Neural crest cell (in vitro differentiated cells): ENCODE measurements around the gene SMYD2. TPM values are rescaled to one million over a fixed set of nuclear protein-coding genes. Genes with fewer than 3 reads are reported as not detected.

Source experiments
- DNase-seq: peaks from one replicate; pipeline ENCODE4 v3.0.0; 2021; ENCODE audit warnings: low read depth, mixed read lengths, low spot score
- H3K27ac Mint-ChIP-seq: one replicate; pipeline ENCODE4 v1.8.0; 2021; ENCODE audit warnings: mild to moderate bottlenecking, mixed read lengths; ENCODE audit not compliant: unreplicated experiment
- H3K27me3 Mint-ChIP-seq: 2 replicates; pipeline ENCODE4 v1.8.0; 2021; ENCODE audit warnings: low read depth, mild to moderate bottlenecking, mixed read lengths
- H3K36me3 Mint-ChIP-seq: 2 replicates; pipeline ENCODE4 v1.8.0; 2021; ENCODE audit warnings: low read depth, mild to moderate bottlenecking, mixed read lengths
- H3K4me1 Mint-ChIP-seq: 2 replicates; pipeline ENCODE4 v1.8.0; 2021; ENCODE audit warnings: mixed read lengths
- H3K4me3 Mint-ChIP-seq: one replicate; pipeline ENCODE4 v1.8.0; 2021; ENCODE audit warnings: mild to moderate bottlenecking, mixed read lengths
- H3K9me3 Mint-ChIP-seq: 2 replicates; pipeline ENCODE4 v1.8.0; 2021; ENCODE audit warnings: mixed read lengths
- total RNA-seq: library from RNA; stranded (reverse); gene quantifications from 2 replicates; pipeline ENCODE4 v1.2.1, GENCODE V29; 2021
- TF ChIP-seq, protein P1 (sequence below): fragments of 200-600 bp; sonication (generic); conservative IDR thresholded peaks from 2 replicates; pipeline ENCODE4 v1.5.0; 2021; ENCODE audit warnings: antibody characterized with exemption, mild to moderate bottlenecking

The SMYD2 gene
- total RNA-seq, 1 donor from 2014 or later, result 59.3 TPM

DNA sequence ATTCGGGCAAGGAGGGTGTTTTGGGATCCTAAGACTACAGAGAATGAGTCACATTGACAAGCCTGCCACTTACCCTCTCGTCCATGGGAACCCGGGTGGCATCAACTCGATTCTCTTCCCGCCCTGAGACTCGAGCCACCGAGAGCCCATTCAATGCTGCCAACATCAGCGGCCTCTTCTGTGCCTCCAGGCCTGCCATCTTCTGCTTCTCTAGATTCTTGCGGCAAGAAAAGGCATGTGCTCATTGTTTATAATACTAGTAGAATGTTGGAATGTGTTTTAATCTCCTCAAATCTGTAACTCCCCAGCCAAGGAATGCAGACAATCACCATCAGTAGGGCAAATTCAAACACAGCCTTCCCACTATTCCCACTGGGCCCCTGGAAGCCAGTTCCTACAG lies 96.9 kb downstream of the SMYD2 start:
- no peaks in the 10 kb centered on the region for H3K27me3 Mint-ChIP-seq
- DNase-seq, result no peak
- no peak overlapping the region for H3K4me3 Mint-ChIP-seq
- no peaks in the 10 kb centered on the region for H3K4me1 Mint-ChIP-seq
- no peak overlapping the region for H3K27ac Mint-ChIP-seq
- TF ChIP-seq, protein P1, sequence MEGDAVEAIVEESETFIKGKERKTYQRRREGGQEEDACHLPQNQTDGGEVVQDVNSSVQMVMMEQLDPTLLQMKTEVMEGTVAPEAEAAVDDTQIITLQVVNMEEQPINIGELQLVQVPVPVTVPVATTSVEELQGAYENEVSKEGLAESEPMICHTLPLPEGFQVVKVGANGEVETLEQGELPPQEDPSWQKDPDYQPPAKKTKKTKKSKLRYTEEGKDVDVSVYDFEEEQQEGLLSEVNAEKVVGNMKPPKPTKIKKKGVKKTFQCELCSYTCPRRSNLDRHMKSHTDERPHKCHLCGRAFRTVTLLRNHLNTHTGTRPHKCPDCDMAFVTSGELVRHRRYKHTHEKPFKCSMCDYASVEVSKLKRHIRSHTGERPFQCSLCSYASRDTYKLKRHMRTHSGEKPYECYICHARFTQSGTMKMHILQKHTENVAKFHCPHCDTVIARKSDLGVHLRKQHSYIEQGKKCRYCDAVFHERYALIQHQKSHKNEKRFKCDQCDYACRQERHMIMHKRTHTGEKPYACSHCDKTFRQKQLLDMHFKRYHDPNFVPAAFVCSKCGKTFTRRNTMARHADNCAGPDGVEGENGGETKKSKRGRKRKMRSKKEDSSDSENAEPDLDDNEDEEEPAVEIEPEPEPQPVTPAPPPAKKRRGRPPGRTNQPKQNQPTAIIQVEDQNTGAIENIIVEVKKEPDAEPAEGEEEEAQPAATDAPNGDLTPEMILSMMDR, result no peak
- peaks cover 8% of the 10 kb centered on the region for H3K36me3 Mint-ChIP-seq
- no peaks in the 10 kb centered on the region for H3K9me3 Mint-ChIP-seq

- DNase-seq, result no peak
- TF ChIP-seq, protein P1, result no peak
- Mint-ChIP-seq H3K4me1 (no peaks in the 10 kb centered on the region), H3K4me3 (no peak overlapping the region), H3K27ac (no peak overlapping the region), H3K9me3 (no peaks in the 10 kb centered on the region), H3K36me3 (peaks cover 12% of the 10 kb centered on the region), H3K27me3 (no peaks in the 10 kb centered on the region)
Observed at GRCh38 chr1:214378492-214378891, 97.5 kb downstream of the SMYD2 start.

DNA sequence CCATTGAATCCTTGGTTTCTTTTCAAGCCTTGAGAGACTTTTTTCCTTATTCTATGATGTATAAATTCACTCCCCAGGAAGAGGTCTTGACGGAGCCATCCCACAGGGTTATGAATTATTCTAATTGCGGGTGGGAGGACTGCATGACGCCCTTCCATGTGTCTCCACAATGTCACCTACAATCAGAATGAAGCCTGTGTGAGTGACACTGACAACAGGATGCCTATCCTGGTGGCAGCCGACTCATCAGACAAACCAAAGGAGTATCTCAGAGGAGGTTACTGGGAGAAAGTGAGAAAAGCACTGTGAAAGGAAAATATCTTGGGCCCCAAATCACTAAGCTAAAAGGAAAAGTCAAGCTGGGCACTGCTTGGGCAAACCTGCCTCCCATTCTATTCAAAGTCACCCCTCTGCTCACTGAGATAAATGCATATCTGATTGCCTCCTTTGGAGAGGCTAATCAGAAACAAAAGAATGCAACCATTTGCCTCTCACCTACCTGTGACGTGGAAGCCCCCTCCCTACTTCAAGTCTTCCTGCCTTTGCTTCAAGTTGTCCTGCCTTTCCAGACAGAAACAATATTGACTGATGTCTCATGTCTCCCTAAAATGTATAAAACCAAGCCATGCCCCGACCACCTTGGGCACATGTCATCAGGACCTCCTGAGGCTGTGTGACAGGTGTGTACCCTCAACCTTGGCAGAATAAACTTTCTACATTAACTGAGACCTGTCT lies 98.4 kb downstream of the SMYD2 start:
- no peaks in the 10 kb centered on the region for H3K27me3 Mint-ChIP-seq
- TF ChIP-seq, protein P1, result no peak
- H3K36me3 Mint-ChIP-seq, result peaks cover 15% of the 10 kb centered on the region
- H3K27ac Mint-ChIP-seq, result no peak overlapping the region
- DNase-seq, result no peak
- H3K4me3 Mint-ChIP-seq, result no peak overlapping the region
- no peaks in the 10 kb centered on the region for H3K4me1 Mint-ChIP-seq
- no peaks in the 10 kb centered on the region for H3K9me3 Mint-ChIP-seq

- Mint-ChIP-seq H3K4me1 (no peaks in the 10 kb centered on the region), H3K36me3 (peaks cover 19% of the 10 kb centered on the region), H3K9me3 (no peaks in the 10 kb centered on the region), H3K4me3 (no peak overlapping the region), H3K27me3 (no peaks in the 10 kb centered on the region), H3K27ac (no peak overlapping the region)
- TF ChIP-seq, protein P1, result no peak
- DNase-seq, result no peak
Observed at GRCh38 chr1:214380396-214380795, 99.4 kb downstream of the SMYD2 start.

DNA sequence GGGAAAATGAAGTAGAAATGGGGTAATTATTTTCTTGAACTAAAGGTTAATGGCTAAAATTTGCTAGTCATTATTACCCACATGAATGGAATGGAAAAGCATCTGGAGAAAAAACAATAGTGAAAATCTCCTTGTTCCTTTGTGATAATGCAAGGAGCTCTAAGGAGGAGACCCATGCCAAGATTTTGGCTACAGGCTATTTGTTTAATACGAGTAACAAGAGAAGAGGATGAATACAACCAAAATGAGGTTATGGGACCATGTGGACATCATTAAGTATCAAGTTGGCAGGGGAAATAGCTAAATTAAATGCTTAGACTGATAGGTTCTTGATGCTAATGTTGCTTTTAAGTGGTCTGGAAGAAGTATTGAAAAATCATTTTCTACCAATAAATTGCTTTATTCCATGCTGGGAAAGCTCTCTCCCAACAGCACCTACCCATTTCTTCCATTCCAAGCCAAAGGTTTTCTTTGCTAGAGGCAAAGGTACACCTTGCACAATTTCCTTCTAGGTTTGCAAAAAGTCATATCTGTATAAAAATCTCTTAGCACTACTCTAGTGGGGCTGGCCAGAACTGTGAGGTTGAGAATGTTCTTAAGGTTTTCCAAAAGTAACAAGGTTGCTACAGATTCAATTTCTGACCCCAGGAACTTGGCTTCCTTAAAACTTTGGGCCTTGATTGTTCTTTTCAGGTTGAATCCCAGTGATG lies 100.2 kb downstream of the SMYD2 start:
- Mint-ChIP-seq H3K9me3 (no peaks in the 10 kb centered on the region), H3K27me3 (no peaks in the 10 kb centered on the region), H3K4me1 (no peaks in the 10 kb centered on the region), H3K36me3 (peaks cover 19% of the 10 kb centered on the region), H3K4me3 (no peak overlapping the region), H3K27ac (no peak overlapping the region)
- TF ChIP-seq, protein P1, result no peak
- no peak for DNase-seq
